ENCODE measurements around the gene LAMP1.

The LAMP1 gene

GRCh38 chr13:113357529-113357928 lies 60.5 kb downstream of the LAMP1 start:
- DNase-seq (ENCODE audit: low spot score), result no peak
- in situ Hi-C loops (cut with MboI; ENCODE audit: low sequenced_read_pairs, unreplicated experiment), result no loop called here

GRCh38 chr13:113358653-113359190 lies 61.7 kb downstream of the LAMP1 start:
- in situ Hi-C loops (cut with MboI; ENCODE audit: low sequenced_read_pairs, unreplicated experiment), result no loop called here

More at GRCh38 chr13:113357529-113357928, 60.5 kb downstream of the LAMP1 start:
- TF ChIP-seq CTCF (IDR thresholded peaks at IDR 0.05; ENCODE audit: borderline replicate concordance, control extremely low read depth, extremely low read depth, insufficient read depth, missing control alignments), result no peak

GRCh38 chr13:113359571-113359970 lies 62.5 kb downstream of the LAMP1 start:
- TF ChIP-seq CTCF (IDR thresholded peaks at IDR 0.05; ENCODE audit: borderline replicate concordance, control extremely low read depth, extremely low read depth, insufficient read depth, missing control alignments), result no peak
- no peak for DNase-seq (ENCODE audit: low spot score)
- in situ Hi-C loops (cut with MboI; ENCODE audit: low sequenced_read_pairs, unreplicated experiment), result no loop called here

More at GRCh38 chr13:113358653-113359190, 61.7 kb downstream of the LAMP1 start:
- no peak for TF ChIP-seq CTCF (IDR thresholded peaks at IDR 0.05; ENCODE audit: borderline replicate concordance, control extremely low read depth, extremely low read depth, insufficient read depth, missing control alignments)
- no peak for DNase-seq (ENCODE audit: low spot score)

GRCh38 chr13:113360446-113360845 lies 63.4 kb downstream of the LAMP1 start:
- no peak for DNase-seq (ENCODE audit: low spot score)
- in situ Hi-C loops (cut with MboI; ENCODE audit: low sequenced_read_pairs, unreplicated experiment), result no loop called here
- no peak for TF ChIP-seq CTCF (IDR thresholded peaks at IDR 0.05; ENCODE audit: borderline replicate concordance, control extremely low read depth, extremely low read depth, insufficient read depth, missing control alignments)

GRCh38 chr13:113361406-113361805 lies 64.4 kb downstream of the LAMP1 start:
- peak; percentile 57 for DNase-seq (ENCODE audit: low spot score)
- no peak for TF ChIP-seq CTCF (IDR thresholded peaks at IDR 0.05; ENCODE audit: borderline replicate concordance, control extremely low read depth, extremely low read depth, insufficient read depth, missing control alignments)
- in situ Hi-C loops (cut with MboI; ENCODE audit: low sequenced_read_pairs, unreplicated experiment), result no loop called here

GRCh38 chr13:113364311-113364889 lies 67.4 kb downstream of the LAMP1 start:
- in situ Hi-C loops (cut with MboI; ENCODE audit: low sequenced_read_pairs, unreplicated experiment), result no loop called here
- no peak for TF ChIP-seq CTCF (IDR thresholded peaks at IDR 0.05; ENCODE audit: borderline replicate concordance, control extremely low read depth, extremely low read depth, insufficient read depth, missing control alignments)
- DNase-seq (ENCODE audit: low spot score), result peak; percentile 69

Measured in GM13976 (cell line).